ENCODE data around the gene CHSY1. TPM values are rescaled to one million over a fixed set of nuclear protein-coding genes. Genes with fewer than 3 reads are reported as not detected.

The CHSY1 gene
- total and polyA plus RNA-seq, 2 donors (not counting 1 experiment from before 2014, with no cell fraction given), result 4.7 to 20.3 TPM

DNA sequence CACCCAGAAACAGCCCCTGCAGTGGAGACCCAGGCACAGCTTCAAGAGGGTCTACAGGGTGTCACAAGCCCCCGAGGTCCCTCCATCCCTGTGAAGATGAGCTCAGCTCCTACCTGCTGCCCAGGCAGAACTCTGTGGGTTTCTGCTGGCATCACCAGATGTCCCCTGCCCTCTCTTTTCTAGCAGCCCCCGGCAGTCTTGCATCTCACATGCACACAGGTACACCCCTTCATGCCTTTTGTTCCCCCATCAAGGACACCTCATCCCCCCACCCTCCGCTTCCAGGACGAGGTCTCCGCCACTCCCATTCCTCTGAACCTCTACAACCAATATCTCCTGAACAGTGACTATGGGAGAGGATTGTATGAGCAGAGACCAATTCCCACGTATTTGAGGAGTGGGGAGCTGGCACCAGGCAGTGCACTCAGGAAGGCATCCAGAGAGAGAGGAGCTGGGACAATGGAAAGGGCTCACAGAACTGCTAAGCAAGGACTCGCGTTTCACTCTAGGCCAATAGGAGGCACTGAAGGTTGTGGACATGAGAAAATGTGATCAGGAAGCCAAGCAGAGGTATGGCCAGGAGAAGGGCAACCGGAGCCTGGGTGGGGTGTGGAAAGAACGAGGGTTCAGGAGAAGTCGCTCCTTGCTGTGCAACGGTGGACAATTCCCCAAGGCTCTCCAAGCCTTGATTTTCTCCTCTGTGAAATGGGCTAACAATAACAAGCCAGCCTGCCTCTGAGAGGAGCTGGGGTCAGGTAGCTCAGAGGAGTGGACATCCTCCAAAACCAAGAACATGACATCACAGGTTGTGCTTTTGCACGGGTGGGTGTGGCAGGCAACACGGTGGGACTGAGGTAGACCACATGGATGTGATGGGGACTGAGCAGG is 115.2 kb downstream of the CHSY1 start:
- ChIA-PET POLR2A (no interaction called here), CTCF (no interaction called here)
- WGBS (ENCODE audit: insufficient coverage), result 96% methylated on average over 9 of the region's 14 CpGs
- no peaks in the 10 kb centered on the region for H3K9me3 Mint-ChIP-seq (ENCODE audit: insufficient read depth)
- H3K4me3 ChIP-seq (ENCODE audit: control extremely low read depth in 1 of 5, extremely low read depth in 1 of 5, insufficient read depth in 1 of 5, low read depth in 2 of 5, low read length in 4 of 5), result no peak overlapping the region
- intact Hi-C loops (cut with micrococcal nuclease), result no loop called here
- no peaks in the 10 kb centered on the region for H3K27me3 Mint-ChIP-seq
- H3K36me3 ChIP-seq (replicated peaks in 1 of 2; ENCODE audit: control extremely low read depth in 1 of 2, control insufficient read depth in 1 of 2, extremely low read depth in 1 of 2, insufficient read depth in 2 of 2, low read length in 1 of 2), result no peaks in the 10 kb centered on the region
- TF ChIP-seq CTCF (IDR thresholded peaks at IDR 0.05), result no peak
- no peak for TF ChIP-seq EZH2 (IDR thresholded peaks at IDR 0.05; ENCODE audit: borderline replicate concordance, insufficient read depth, low read depth, low read length, poor library complexity, severe bottlenecking)
- ATAC-seq (ENCODE audit: low read depth), result no peak
- H3K4me3 Mint-ChIP-seq, result peak overlapping the region; percentile 74
- peak overlapping the region; percentile 57 for H2AFZ ChIP-seq (ENCODE audit: insufficient read depth, low read depth, low read length, poor library complexity, severe bottlenecking)
- H3K4me1 Mint-ChIP-seq, result peaks cover 54% of the 10 kb centered on the region
- no peaks in the 10 kb centered on the region for H3K79me2 ChIP-seq (ENCODE audit: control insufficient read depth, insufficient read depth, low read length)
- H3K9me3 ChIP-seq (ENCODE audit: control extremely low read depth in 1 of 3, control insufficient read depth in 2 of 3, insufficient read depth in 1 of 3, low read length in 2 of 3), result peaks cover 0 to 14% (median 2%) of the 10 kb centered on the region in 3 donors
- H3K9ac ChIP-seq (ENCODE audit: low read length), result no peak overlapping the region
- H3K27ac Mint-ChIP-seq, result peak overlapping the region; percentile 15
- H4K20me1 ChIP-seq (ENCODE audit: control insufficient read depth, insufficient read depth, low read length, poor library complexity, severe bottlenecking), result no peaks in the 10 kb centered on the region
- no peaks in the 10 kb centered on the region for H3K27me3 ChIP-seq (replicated peaks in 1 of 4; ENCODE audit: control extremely low read depth in 1 of 4, control insufficient read depth in 3 of 4, insufficient read depth in 4 of 4, low read length in 3 of 4)
- no peak for DNase-seq
- no peak overlapping the region for H3K27ac ChIP-seq (ENCODE audit: low read length in 2 of 2)
- H3K4me2 ChIP-seq (replicated peaks; ENCODE audit: low read depth, low read length, poor library complexity, severe bottlenecking), result peak overlapping the region; percentile 55
- H3K4me1 ChIP-seq (ENCODE audit: control insufficient read depth in 2 of 2, insufficient read depth in 2 of 2, low read length in 2 of 2), result peaks cover 27 to 60% of the 10 kb centered on the region in 2 donors
